NK-92 (cell line): ENCODE results near the gene RPS6KB1.
"Not testable (repeated sequence)": the region's sequence is repeated elsewhere in the genome, so short reads cannot be mapped to it uniquely, and the experiment has no call there.

Experiments
- DNase-seq: peaks from one replicate; lab custom pipeline; 2025; ENCODE audit not compliant: unreplicated experiment; lab: John Stamatoyannopoulos, UW

The RPS6KB1 gene

GRCh38 chr17:59892924-59893675 lies at the start of gene RPS6KB1, which contains the start of gene TUBD1:
Gene RPS6KB1, plus strand, starts transcription at chr17:59893121. Its CDS starts 64 bp downstream, at chr17:59893185.
Gene TUBD1, minus strand, starts transcription at chr17:59892943. Its CDS starts 1,941 bp downstream, at chr17:59891002.
- DNase-seq = peak; percentile 90

GRCh38 chr17:59844884-59845594 lies 47.9 kb upstream of the RPS6KB1 start:
- DNase-seq = no peak

- DNase-seq = no peak
Observed at GRCh38 chr17:59845595-59846393, 47.1 kb upstream of the RPS6KB1 start.

- no peak for DNase-seq
Observed at GRCh38 chr17:59846394-59847165, 46.3 kb upstream of the RPS6KB1 start.

- no peak for DNase-seq
Observed at GRCh38 chr17:59848385-59848668, 44.6 kb upstream of the RPS6KB1 start.

GRCh38 chr17:59848778-59849177 lies 44.1 kb upstream of the RPS6KB1 start:
- DNase-seq = no peak

GRCh38 chr17:59850311-59850710 lies 42.6 kb upstream of the RPS6KB1 start:
- DNase-seq = not testable (repeated sequence)

- no peak for DNase-seq
Observed at GRCh38 chr17:59851439-59852375, 41.2 kb upstream of the RPS6KB1 start.

- not testable (repeated sequence) for DNase-seq
Observed at GRCh38 chr17:59852847-59853167, 40.1 kb upstream of the RPS6KB1 start.

GRCh38 chr17:59853168-59853918 lies 39.6 kb upstream of the RPS6KB1 start:
- DNase-seq = no peak

GRCh38 chr17:59853919-59854729 lies 38.8 kb upstream of the RPS6KB1 start:
- not testable (repeated sequence) for DNase-seq

GRCh38 chr17:59856859-59857794 lies 35.8 kb upstream of the RPS6KB1 start:
- no peak for DNase-seq

- no peak for DNase-seq
Observed at GRCh38 chr17:59858167-59858816, 34.6 kb upstream of the RPS6KB1 start.

GRCh38 chr17:59858932-59859331 lies 34.0 kb upstream of the RPS6KB1 start:
- DNase-seq = no peak

- no peak for DNase-seq
Observed at GRCh38 chr17:59859444-59860025, 33.4 kb upstream of the RPS6KB1 start.

- DNase-seq = no peak
Observed at GRCh38 chr17:59863616-59864015, 29.3 kb upstream of the RPS6KB1 start.

- no peak for DNase-seq
Observed at GRCh38 chr17:59869941-59870218, 23.0 kb upstream of the RPS6KB1 start.
